Sigmoid colon (tissue), 4 donors: ENCODE measurements around the gene DIRAS1.

Source experiments
- EP300 ChIP-seq, 4 donors: sonication (generic); formaldehyde crosslinking; IDR thresholded peaks; one replicate each; pipeline ENCODE4 v1.6.1; 2017; ENCODE audit warnings: antibody characterized with exemption in 4 of 4
- TF ChIP-seq, protein P1 (sequence below), 4 experiments: fragments of 450-650 bp in 3 of 4; fragments of 200-600 bp in 1 of 4; IDR thresholded peaks; one replicate each; pipeline ENCODE4 v1.5.1; 2016 to 2019; ENCODE audit warnings: antibody characterized with exemption in 4 of 4, mild to moderate bottlenecking in 3 of 4, moderate library complexity in 2 of 4

DNA sequence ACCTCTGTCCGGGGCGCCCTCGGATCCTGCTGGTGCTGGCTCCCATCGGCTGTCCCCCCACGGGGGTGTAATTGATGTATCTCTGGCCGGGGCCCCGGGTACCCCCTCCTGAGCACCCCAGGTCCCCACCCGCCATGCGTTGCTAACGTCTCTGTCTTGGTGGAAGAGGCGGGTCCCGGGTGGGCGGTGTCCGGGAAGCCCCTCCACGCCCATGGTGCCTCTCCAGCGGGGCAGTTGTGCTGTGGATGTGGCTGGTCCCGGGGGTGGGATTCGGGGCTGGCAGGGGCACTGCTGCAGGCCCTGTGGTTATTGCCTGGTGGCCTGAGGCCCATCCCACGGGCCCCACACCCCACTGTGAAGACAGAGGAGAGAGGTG, 4.9 kb downstream of the DIRAS1 start:
- TF ChIP-seq, protein P1, sequence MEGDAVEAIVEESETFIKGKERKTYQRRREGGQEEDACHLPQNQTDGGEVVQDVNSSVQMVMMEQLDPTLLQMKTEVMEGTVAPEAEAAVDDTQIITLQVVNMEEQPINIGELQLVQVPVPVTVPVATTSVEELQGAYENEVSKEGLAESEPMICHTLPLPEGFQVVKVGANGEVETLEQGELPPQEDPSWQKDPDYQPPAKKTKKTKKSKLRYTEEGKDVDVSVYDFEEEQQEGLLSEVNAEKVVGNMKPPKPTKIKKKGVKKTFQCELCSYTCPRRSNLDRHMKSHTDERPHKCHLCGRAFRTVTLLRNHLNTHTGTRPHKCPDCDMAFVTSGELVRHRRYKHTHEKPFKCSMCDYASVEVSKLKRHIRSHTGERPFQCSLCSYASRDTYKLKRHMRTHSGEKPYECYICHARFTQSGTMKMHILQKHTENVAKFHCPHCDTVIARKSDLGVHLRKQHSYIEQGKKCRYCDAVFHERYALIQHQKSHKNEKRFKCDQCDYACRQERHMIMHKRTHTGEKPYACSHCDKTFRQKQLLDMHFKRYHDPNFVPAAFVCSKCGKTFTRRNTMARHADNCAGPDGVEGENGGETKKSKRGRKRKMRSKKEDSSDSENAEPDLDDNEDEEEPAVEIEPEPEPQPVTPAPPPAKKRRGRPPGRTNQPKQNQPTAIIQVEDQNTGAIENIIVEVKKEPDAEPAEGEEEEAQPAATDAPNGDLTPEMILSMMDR (IDR thresholded peaks at IDR 0.05): no peak
- no peak for TF ChIP-seq EP300 (IDR thresholded peaks at IDR 0.05)
